GM19463 (cell line): Measurements from ENCODE around the gene CIART.

Experiments
- ATAC-seq: cut with Tn5 transposase; IDR thresholded peaks from one replicate; pipeline ENCODE4 v1.9.1; 2021; ENCODE audit warnings: mild to moderate bottlenecking, moderate library complexity; ENCODE audit not compliant: unreplicated experiment

The CIART gene

DNA sequence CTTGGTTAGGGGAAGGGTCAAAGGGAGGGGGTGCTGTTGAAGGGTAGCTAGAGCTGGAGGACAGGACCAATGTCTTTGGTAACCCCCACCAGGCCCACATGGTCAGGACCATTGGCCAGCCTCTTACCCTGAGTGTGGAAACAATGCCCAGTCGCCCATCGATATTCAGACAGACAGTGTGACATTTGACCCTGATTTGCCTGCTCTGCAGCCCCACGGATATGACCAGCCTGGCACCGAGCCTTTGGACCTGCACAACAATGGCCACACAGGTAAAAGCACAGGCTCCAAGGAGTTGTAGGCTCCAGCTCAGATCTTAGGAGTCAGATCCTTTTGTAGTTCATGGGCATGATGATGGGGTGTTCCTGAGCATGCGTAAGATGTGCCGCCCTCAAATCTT, 21.0 kb upstream of the CIART start:
- ATAC-seq: no peak

DNA sequence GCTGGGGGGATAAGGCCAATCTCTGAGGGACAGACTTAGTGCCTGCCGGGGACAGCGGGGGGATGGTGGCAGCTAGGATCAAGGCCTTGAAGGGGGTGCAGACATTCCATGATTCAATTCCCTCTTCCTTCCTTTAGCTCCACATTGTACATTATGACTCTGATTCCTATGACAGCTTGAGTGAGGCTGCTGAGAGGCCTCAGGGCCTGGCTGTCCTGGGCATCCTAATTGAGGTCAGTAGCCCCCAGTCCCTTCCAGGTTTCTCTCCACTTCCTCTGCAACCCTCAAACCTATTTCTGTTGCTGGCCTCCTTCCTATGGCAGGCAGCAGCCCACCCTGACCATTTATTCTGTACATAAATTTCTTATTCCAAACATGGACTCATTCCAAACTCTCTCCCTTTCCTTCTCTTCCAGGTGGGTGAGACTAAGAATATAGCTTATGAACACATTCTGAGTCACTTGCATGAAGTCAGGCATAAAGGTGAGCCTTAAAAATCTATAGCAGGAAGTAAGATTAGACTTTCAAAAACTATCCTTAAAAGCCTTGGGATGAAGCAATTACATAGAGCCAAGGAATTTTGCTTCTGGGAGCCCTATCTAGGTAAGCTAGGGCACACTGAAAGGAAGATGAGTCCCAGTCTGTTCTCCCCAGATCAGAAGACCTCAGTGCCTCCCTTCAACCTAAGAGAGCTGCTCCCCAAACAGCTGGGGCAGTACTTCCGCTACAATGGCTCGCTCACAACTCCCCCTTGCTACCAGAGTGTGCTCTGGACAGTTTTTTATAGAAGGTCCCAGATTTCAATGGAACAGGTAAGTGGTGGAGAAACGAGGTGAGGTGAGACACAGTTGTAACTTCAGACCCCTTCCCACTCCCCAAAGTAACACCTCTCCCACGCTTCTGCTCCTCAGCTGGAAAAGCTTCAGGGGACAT, 19.7 kb upstream of the CIART start:
- ATAC-seq: no peak

DNA sequence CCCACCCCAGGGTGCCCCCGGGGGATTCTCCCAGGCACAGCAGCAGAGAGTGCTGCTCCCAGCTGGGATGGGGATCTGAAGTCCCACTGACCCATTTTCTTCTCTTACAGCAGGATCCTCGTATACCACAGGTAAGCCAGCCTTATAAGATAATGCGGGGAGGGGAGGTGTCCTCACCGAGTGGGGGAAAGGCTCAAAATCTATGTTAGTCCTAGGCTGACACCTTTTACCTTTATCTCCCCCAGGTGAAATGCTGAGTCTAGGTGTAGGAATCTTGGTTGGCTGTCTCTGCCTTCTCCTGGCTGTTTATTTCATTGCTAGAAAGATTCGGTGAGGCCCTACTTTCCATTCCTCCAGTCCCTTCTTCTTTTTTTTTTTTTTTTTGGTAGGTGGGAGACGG, 18.8 kb upstream of the CIART start:
- ATAC-seq: no peak

DNA sequence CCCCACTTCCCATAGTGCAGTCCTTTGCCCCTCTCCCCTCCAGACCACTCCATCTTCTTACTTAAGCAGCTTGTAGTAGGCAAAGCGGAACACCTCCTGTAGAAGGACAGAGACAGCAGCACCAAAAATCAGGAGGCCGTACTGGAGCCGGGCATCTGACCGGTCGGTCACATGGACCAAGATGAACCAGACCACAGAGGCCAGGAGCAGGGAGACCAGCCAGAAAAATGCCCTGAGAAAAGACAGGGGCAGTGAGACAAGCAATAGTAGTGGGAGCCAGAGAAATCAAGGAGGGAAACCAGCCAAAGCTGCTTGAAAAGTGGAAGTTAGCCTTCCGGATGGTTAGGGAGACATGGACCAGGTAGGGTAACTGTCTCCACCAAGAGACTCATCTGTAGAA, 14.5 kb upstream of the CIART start:
- no peak for ATAC-seq

DNA sequence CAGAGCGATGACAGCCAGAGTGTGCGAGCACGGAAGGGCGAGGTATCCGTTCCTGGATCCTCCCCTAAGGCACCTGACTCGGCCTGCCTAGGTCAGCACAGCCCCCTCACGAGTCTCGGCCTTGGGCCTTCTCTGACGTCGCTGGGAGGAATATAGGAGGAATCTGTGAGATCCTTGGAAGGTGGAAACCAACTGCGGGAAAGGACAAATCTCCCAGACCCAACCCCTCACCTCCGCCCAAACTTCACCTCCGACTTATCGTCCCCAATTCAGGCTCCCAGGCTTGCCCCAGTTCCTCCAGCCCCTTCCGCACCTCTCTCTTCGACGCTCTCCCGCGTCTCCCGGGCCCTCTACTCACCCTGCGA, 14.0 kb upstream of the CIART start:
- no peak for ATAC-seq

DNA sequence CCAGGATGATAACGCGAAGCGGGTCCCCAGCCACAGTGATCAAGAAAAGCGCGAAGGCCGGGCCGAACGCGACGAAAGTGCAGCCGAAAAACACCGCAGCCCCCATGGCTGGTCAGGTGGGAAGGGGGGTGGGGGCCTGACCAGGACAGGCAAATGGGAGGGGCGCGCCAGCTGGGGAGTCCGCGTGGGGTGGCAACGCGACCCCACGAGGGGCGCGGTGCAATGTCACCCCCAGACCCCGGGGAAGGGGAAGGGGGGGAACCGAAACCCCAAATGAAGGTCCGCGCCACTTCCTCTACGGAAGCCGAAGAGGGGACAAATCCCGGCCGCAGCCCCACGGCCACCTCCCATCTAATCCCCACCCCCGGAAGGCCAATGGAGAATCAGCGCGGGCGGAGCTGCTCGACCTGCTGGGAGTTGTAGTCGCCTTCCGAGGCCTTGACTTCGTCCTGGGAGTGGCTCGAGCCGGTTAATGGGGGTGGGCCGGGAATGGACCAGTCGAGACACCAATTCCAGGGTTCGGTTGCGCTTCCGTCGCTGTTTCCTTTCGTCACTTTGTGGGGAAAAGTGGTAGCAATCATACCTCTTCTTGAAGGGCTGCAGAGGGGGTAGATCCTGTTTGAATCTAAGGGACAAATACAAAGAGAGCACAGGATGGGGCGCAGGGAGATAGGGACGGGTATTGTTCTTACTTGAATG, 13.5 kb upstream of the CIART start, which contains the start of gene APH1A:
Gene APH1A, minus strand, starts transcription at position 312 of the 699 bp plus-strand sequence. Its CDS starts 206 bp downstream, at position 106.
- ATAC-seq: peak; percentile 90

DNA sequence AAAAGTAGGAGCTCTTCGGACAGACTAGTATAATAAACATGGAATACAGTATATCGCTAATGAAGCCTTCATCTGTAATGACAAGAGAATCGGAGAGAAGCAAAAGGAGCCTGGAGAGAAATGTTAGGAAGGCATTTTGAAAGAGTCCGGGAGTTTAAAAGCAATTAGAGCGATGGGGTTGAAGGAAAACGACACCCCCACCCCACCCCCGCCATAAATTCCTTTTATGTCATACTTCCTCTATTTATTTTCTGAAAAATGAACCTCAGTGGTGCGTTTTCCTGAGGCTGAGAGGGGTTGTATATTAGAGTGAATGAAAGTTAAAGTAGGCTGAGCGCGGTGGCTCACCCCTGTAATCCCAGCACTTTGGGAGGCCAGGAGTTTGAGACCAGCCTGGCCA, 12.9 kb upstream of the CIART start:
- ATAC-seq: no peak

DNA sequence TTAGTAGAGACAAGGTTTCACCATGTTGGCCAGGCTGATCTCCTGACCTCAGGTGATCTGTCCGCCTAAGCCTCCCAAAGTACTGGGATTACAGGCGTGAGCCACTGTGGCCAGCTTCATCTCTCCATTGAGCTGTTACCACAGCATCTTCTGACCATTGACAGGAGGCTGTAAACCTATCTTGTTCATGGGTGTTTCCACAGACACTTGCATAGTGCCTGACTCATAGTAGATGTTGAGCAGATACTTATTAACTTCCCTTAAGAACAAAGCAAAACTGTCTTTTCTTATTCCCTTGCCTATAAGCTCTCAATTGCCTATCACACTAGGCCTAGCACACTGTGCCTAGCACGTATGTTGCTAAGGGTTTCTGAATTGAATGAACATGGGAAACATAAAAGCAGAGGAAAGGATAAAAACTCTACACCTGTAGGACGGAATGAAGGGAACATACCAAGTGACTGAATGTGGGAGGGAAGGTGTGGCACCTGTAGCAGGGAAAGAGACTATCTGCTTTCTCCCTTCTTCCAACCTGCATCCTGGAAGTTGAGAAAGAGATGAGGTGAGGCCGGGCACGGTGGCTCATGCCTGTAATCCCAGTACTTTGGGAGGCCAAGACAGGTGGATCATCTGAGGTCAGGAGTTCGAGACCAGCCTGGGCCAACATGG, 10.9 kb upstream of the CIART start:
- no peak for ATAC-seq

DNA sequence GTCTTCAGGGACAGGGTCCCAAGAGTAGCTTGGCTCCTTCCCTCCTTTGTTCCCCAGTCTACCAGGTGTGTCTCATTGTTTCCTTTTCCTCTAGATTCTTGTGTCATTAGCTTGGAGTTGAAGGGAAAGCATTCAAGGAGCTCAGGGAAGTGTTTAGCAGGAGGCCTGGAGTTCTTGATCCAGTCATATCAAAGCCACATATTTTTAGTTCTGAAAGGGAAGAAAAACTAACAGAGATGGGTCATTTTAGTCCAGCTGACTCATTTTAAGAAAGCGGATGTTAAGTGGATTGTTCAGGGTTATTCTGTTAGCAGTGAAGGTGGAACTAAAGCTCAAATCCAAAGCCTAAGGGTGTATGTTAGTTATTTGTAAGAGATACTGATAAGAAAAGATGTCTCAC, 9.0 kb upstream of the CIART start:
- ATAC-seq: no peak

DNA sequence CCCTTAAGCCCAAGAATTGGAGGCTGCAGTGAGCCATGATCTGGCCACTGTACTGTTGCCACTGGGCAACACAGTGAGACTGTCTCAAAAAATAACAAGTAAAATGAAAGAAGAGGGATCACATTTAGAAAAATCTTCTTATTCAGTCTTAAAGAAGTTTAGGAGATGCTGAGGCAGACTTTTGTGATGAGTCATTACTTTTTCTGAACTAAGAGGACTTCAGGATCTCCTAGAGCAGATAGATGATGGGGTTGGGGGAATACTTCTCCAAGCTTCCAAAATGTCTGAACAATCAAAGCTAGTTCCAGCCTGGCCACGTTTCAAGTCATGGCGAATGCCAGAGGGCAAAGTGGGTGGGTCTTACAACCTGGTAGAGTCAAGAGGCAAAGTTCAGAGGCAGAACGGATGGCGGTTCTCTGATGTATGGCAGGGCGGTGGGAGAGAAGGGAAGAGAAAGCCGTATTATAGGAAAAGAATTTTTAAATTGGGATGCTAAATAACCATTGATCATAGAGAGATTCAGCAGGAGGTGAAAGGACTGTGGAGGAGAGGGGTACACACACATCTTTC, 2.1 kb upstream of the CIART start:
- no peak for ATAC-seq

DNA sequence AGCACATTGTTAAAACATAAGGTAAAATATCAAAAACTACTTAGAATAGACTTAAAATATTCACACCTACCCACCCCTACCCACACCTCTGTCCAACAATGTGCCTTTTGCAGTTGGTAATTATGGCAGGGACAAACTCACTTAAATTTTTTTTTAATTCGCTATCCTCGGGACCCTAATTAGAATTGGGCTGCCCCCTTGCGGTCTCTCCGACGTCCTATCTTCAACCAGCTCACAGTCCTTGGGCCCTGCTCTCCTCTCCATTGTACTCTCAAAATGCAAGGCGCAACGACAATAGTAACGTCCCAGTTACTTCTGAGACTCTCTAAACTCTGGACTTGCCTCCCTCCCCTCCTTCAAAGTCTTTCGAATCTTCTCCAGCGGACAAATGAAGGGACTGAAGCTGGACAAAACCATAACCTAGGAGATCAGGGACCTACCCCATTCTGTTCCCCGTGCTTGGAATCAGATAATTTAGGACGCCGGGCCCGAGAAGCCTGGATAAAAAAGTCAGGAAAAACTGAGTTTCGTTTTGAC, 1.1 kb upstream of the CIART start:
- no peak for ATAC-seq

DNA sequence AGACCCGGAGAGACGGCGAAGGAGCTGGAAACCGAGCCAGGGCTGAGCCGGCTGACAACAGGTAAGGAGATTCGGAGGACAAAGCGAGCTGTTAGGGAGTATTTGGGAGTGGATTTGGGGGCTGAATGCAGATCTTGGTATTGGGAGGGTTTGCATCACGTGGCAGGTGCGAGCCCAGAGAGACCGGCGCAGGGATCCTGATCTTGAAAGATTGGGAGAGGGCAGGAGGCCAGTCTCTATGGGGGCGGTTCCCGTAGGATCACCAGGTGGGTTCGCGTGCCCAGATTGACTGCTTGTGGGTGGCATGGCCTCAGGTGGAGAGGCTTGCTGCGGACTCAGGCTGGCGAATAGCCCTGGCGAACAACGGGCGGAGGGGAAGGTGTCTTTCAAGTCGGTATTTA, 204 bp downstream of the CIART start:
- no peak for ATAC-seq

DNA sequence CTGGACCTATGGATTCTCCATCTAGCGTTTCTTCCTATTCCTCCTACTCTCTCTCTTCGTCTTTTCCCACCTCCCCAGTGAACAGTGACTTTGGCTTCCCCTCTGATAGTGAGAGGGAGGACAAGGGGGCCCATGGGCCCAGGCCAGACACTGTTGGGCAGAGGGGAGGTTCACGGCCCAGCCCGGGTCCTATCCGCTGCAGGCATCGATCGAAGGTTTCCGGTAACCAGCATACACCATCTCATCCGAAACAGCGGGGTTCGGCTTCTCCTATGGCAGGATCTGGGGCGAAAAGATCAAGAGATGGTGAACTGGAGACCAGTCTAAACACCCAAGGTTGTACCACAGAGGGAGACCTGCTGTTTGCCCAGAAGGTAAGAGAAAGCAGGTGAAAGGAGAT, 906 bp downstream of the CIART start:
- no peak for ATAC-seq

DNA sequence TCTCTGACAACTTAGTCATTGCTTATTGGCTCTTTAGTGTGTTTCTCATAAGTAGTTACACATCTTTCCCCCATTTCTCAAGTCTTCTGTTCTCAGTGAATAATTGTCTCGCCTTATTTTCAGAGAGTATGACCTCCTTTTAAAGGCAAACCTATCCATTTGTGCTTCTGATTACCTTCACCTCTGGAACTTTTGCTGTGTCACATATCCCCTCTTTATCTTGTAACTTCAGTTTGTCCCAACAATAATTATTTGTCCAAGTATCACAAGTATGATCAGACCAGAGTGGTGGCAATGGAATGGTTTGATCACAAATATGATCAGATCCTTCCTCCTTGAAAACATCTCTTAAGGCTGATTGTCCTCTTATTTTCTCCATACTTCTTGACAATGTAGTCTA, 6.0 kb downstream of the CIART start:
- no peak for ATAC-seq

DNA sequence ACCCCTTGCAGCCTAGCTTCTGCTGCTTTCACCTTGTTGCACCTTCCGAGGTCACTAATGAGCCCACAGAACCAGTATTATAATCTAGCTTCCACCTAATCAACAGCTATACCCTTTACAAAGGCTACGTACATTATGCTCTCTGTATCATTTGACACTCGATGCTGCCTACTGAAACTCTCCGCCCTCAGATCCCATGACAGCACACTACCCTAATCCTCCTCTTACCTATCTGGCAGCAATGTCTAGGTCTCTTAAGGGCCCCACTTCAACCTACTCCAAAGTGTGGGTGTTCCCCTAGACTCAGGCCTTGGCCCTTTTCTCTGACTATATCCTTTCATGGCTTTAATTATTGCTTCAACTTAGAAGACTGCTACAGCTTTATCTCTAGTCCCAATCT, 6.5 kb downstream of the CIART start:
- no peak for ATAC-seq

DNA sequence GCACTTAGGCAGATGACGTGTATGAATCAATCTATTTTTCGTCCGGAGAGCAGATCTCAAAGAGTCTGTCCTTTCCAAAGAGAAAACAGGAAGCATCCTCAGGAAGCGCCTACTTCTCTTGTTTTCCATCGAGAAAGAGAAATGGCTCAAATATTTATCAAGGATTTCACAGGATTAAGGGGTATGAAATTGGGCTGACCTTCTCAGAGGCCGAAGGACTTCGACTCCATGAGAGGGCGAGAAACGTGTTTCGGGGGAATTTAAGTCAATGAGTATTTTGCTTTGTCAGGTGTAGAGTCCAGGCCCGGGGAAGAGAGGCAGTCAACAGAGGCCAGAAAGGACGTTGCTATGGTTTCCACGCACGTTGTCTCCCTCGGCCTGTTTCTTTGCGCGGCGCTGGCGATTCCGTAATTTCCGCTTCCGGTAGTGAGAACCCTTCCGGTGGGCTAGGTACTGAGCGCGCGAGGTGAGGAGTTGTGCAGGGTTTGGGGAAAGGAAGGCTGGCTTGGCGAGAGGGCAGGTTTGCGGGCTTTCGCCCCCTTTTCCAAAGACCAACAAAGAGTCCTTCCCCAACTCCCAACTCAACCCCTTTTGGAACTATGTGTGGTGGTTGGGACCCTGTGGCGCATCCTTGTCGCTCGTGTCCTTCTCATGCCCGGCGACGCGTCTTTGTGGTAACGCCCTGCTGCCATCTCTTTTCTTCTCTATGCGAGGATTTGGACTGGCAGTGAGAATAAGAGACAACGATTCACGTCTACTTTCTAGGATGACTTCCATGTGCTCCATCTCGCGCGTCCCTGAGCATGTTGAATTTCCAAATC, 11.3 kb downstream of the CIART start, which contains the start of gene MRPS21:
Gene MRPS21, plus strand, starts transcription at position 429 of the 821 bp plus-strand sequence. CDS start 506 bp downstream, outside the sequence.
- ATAC-seq: peak; percentile 98

DNA sequence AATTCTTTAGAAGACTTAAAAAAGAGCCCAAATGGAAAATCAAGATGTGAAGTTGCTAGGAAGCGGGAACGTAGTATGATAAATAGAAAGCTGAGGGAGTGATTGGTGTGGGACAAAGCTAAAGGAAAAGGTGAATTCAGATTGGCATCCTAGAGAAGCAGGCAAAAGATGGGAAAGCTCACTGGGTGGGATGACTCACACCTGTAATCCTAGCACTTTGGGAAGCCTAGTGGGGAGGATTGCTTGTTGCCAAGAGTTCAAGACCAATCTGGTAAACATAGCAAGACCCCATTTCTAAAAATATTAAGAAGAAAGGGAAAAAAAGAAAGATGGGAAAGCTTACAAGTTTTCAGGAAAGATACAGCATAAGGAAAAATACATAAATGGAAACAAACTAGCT, 13.1 kb downstream of the CIART start:
- ATAC-seq: no peak

DNA sequence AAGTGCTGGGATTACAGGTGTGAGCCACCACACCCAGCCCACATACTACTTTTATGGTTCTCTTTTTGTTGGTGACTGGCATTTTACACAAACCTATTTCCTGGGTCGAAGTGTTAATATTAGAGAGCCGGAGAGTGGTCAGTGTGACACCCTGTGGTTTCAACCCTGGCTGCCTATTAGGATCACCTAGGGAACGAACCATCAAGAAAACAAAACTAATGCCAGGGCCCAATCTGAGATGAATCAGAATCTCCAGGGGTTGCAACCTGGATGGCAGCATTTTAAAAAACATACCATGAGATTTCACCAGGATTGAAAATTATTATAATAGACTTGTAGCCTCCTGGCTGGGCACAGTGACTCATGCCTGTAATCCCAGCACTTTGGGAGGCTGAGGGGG, 17.4 kb downstream of the CIART start:
- no peak for ATAC-seq

DNA sequence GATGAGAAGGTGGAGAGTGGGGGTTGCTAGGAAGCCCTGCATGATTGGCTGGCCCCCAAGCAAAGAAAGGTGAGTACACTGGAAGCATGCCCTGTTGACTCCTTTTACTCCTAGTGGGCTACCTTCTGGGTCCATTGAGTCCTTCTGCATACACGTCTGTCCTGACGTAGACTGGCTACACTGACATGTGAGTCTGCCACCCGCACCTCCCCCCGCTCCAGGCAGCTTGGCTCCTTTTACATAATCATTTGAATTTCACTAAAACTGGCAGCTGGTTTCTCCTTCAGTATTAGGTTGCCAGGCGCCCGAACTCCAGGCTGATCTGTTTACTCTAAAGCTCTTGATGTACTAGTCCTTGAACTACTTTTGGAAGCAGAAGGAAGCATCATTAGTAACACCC, 20.0 kb downstream of the CIART start:
- ATAC-seq: no peak

DNA sequence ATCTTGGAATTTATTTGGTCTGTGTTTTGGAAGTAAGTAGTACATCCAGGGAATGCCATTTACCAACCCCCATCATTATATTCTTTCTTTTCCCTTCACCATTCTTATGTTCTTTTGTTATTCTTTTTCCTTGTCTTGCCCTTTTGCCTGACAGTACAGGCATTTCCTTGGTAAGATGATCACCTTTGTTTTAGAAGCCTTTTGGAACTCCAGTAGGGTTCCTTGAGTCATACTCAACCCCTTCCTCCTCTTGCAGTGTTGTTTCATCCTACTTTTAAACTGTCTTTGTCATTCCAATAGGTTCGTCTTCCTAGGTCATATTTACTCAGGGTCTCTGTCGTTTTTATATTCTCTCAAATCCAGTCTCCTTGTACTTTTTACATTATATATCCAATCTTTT, 20.5 kb downstream of the CIART start:
- no peak for ATAC-seq
